ENCODE results near the gene USP2.
"Not testable (repeated sequence)": the region's sequence is repeated elsewhere in the genome, so short reads cannot be mapped to it uniquely, and the experiment has no call there.

USP2 gene

DNA sequence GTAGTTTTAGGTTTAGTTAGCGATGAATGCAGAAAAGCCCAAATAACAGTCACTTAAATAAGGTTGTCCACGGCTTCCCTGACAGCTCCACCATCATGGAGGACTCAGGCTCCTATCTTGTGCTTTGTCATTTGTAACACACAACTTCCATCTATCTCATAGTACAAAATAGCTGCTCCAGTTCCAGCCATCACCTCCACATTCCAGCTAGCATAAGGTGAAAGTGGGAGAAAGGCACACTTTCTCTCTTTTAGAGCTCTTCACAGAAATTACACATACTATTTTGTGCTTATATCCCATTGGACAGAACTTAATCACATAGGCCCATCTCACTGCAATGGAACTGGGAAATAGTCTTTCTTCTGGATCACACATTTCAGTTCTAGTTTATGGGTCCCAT is 32.8 kb upstream of the USP2 start:
- WGBS (ENCODE audit: insufficient coverage): 67% methylated on average over 1 of the region's 2 CpGs
- no peaks in the 10 kb centered on the region for H3K36me3 ChIP-seq (ENCODE audit: control insufficient read depth in 4 of 4, insufficient read depth in 4 of 4, low read length in 3 of 4)
- H3K4me1 ChIP-seq (ENCODE audit: control extremely low read depth in 1 of 4, control insufficient read depth in 4 of 4, insufficient read depth in 4 of 4, low read length in 3 of 4): no peaks in the 10 kb centered on the region
- peaks cover 0 to 6% (median 0%) of the 10 kb centered on the region in 5 experiments for H3K9me3 ChIP-seq (ENCODE audit: control extremely low read depth in 1 of 5, control insufficient read depth in 4 of 5, insufficient read depth in 2 of 5, low read depth in 1 of 5, low read length in 4 of 5)
- H3K4me3 ChIP-seq (ENCODE audit: control insufficient read depth in 1 of 7, extremely low read depth in 1 of 7, insufficient read depth in 4 of 7, low read depth in 2 of 7, low read length in 6 of 7): no peak overlapping the region
- DNase-seq: no peak
- no peaks in the 10 kb centered on the region for H3K27me3 ChIP-seq (replicated peaks in 2 of 5; ENCODE audit: control insufficient read depth in 4 of 5, insufficient read depth in 5 of 5, low read length in 4 of 5)
- POLR2A ChIA-PET: no interaction called here
- CTCF ChIA-PET: no interaction called here
- H3K27ac ChIP-seq (ENCODE audit: insufficient read depth in 1 of 2, low read depth in 1 of 2, low read length in 2 of 2, poor library complexity in 1 of 2, severe bottlenecking in 2 of 2): no peak overlapping the region

DNA sequence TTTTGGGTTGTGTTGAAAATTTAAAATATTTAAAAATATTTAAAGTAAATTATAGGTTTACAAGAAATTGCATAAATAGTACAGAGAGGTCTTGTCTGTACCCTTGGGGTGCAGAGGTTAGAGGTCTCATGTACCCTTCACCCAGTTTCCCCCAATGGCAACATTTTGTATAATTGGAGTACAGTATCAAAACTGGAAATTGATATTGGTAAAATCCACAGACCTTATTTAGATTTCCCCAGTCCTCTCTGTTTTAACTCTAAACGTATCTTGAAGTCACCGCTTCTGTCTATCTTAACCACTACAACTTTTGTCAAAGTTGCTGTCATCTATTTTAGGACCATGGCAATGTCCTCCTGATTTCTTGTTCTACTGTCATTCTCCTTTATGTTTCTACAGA is 30.6 kb upstream of the USP2 start:
- CTCF ChIA-PET: no interaction called here
- WGBS (ENCODE audit: insufficient coverage): 90% methylated on average over 2 of the region's 2 CpGs
- POLR2A ChIA-PET: no interaction called here

DNA sequence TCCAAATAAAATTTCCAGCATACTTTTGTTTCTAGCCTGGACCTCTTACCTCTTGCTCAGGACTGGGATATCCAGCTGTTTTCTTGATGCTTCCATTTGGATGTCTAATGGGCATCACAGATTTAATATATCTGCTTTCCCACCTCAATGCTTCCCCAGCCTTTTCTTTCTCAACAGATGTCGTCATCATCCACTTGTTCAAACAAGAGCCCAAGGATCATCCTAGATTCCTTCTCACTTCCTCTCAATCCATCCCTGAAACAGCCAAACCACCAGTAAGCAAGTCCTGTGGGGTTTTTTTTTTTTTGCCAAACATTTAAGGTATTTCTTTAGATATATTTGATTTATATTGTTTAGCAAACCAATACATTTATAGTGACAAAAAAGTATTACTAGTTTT is 29.0 kb upstream of the USP2 start:
- no peak overlapping the region for H3K27ac ChIP-seq (ENCODE audit: insufficient read depth in 1 of 2, low read depth in 1 of 2, low read length in 2 of 2, poor library complexity in 1 of 2, severe bottlenecking in 2 of 2)
- no peak for DNase-seq
- POLR2A ChIA-PET: no interaction called here
- no peak overlapping the region for H3K4me3 ChIP-seq (ENCODE audit: control insufficient read depth in 1 of 7, extremely low read depth in 1 of 7, insufficient read depth in 4 of 7, low read depth in 2 of 7, low read length in 6 of 7)
- H3K27me3 ChIP-seq (replicated peaks in 2 of 5; ENCODE audit: control insufficient read depth in 4 of 5, insufficient read depth in 5 of 5, low read length in 4 of 5): no peaks in the 10 kb centered on the region
- H3K36me3 ChIP-seq (ENCODE audit: control insufficient read depth in 4 of 4, insufficient read depth in 4 of 4, low read length in 3 of 4): no peaks in the 10 kb centered on the region
- WGBS (ENCODE audit: insufficient coverage): 100% methylated on average over 1 of the region's 1 CpG
- H3K4me1 ChIP-seq (ENCODE audit: control extremely low read depth in 1 of 4, control insufficient read depth in 4 of 4, insufficient read depth in 4 of 4, low read length in 3 of 4): no peaks in the 10 kb centered on the region
- CTCF ChIA-PET: interaction anchor here (1.2 to 1.8 kb wide), 2 partner anchors 12 to 61 kb away, joined by 3 to 4 read pairs; no protein-coding TSS in a partner anchor
- H3K9me3 ChIP-seq (ENCODE audit: control extremely low read depth in 1 of 5, control insufficient read depth in 4 of 5, insufficient read depth in 2 of 5, low read depth in 1 of 5, low read length in 4 of 5): peaks cover 0 to 6% (median 0%) of the 10 kb centered on the region in 5 experiments

More for the DNA sequence above, 30.6 kb upstream of the USP2 start:
- no peaks in the 10 kb centered on the region for H3K36me3 ChIP-seq (ENCODE audit: control insufficient read depth in 4 of 4, insufficient read depth in 4 of 4, low read length in 3 of 4)
- H3K27me3 ChIP-seq (replicated peaks in 2 of 5; ENCODE audit: control insufficient read depth in 4 of 5, insufficient read depth in 5 of 5, low read length in 4 of 5): no peaks in the 10 kb centered on the region
- peaks cover 0 to 6% (median 0%) of the 10 kb centered on the region in 5 experiments for H3K9me3 ChIP-seq (ENCODE audit: control extremely low read depth in 1 of 5, control insufficient read depth in 4 of 5, insufficient read depth in 2 of 5, low read depth in 1 of 5, low read length in 4 of 5)
- no peak overlapping the region for H3K27ac ChIP-seq (ENCODE audit: insufficient read depth in 1 of 2, low read depth in 1 of 2, low read length in 2 of 2, poor library complexity in 1 of 2, severe bottlenecking in 2 of 2)
- no peaks in the 10 kb centered on the region for H3K4me1 ChIP-seq (ENCODE audit: control extremely low read depth in 1 of 4, control insufficient read depth in 4 of 4, insufficient read depth in 4 of 4, low read length in 3 of 4)
- DNase-seq: no peak
- H3K4me3 ChIP-seq (ENCODE audit: control insufficient read depth in 1 of 7, extremely low read depth in 1 of 7, insufficient read depth in 4 of 7, low read depth in 2 of 7, low read length in 6 of 7): no peak overlapping the region

DNA sequence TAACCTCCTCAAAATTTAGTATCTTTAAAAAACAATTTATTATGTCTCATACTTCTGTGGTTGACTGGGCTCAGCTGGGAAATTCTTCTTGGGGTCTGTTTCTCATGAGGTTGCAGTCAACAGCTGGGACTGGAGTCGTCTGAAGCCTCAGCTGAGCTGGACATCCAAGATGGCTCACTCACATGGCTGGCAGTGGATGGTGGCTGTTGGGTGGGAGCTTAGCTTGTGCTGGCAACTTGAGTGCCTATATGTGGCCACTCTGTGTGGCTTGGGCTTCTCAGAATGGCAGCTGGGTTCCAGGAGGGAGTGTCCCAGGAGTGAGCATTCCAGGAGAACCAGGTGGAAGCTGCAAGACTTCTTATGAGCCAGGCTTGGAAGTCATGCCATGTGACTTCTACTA is 28.2 kb upstream of the USP2 start:
- no peak for DNase-seq
- H3K4me1 ChIP-seq (ENCODE audit: control extremely low read depth in 1 of 4, control insufficient read depth in 4 of 4, insufficient read depth in 4 of 4, low read length in 3 of 4): no peaks in the 10 kb centered on the region
- H3K4me3 ChIP-seq (ENCODE audit: control insufficient read depth in 1 of 7, extremely low read depth in 1 of 7, insufficient read depth in 4 of 7, low read depth in 2 of 7, low read length in 6 of 7): no peak overlapping the region
- ChIA-PET CTCF (interaction anchor here (1.8 kb wide), 1 partner anchor 61 kb away, joined by 4 read pairs; no protein-coding TSS in a partner anchor), POLR2A (no interaction called here)
- no peak overlapping the region for H3K27ac ChIP-seq (ENCODE audit: insufficient read depth in 1 of 2, low read depth in 1 of 2, low read length in 2 of 2, poor library complexity in 1 of 2, severe bottlenecking in 2 of 2)
- H3K27me3 ChIP-seq (replicated peaks in 2 of 5; ENCODE audit: control insufficient read depth in 4 of 5, insufficient read depth in 5 of 5, low read length in 4 of 5): no peaks in the 10 kb centered on the region
- no peaks in the 10 kb centered on the region for H3K36me3 ChIP-seq (ENCODE audit: control insufficient read depth in 4 of 4, insufficient read depth in 4 of 4, low read length in 3 of 4)
- H3K9me3 ChIP-seq (ENCODE audit: control extremely low read depth in 1 of 5, control insufficient read depth in 4 of 5, insufficient read depth in 2 of 5, low read depth in 1 of 5, low read length in 4 of 5): peaks cover 0 to 6% (median 0%) of the 10 kb centered on the region in 5 experiments
- WGBS (ENCODE audit: insufficient coverage): 100% methylated on average over 1 of the region's 1 CpG

DNA sequence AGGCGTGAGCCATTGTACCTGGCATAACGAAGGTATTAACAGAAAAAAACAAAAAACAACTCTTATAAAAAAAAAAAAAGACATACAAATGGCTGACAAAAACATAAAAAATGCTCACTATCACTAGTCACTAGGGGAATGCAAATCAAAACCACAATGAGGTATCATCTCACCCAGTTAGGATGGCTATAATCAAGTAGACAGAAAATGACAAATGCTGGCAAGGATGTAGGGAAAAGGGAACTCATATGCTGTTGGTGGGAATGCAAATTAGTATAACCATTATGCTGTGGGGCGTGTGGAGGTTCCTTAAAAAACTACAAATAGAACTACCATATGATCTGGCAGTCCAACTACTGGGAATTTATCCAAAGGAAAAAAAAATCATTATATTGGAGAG is 24.5 kb upstream of the USP2 start:
- Histone ChIP-seq H3K36me3 (ENCODE audit: control insufficient read depth in 4 of 4, insufficient read depth in 4 of 4, low read length in 3 of 4) (no peaks in the 10 kb centered on the region), H3K27me3 (replicated peaks in 2 of 5; ENCODE audit: control insufficient read depth in 4 of 5, insufficient read depth in 5 of 5, low read length in 4 of 5) (no peaks in the 10 kb centered on the region), H3K9me3 (ENCODE audit: control extremely low read depth in 1 of 5, control insufficient read depth in 4 of 5, insufficient read depth in 2 of 5, low read depth in 1 of 5, low read length in 4 of 5) (peaks cover 0 to 4% (median 0%) of the 10 kb centered on the region in 5 experiments), H3K27ac (ENCODE audit: insufficient read depth in 1 of 2, low read depth in 1 of 2, low read length in 2 of 2, poor library complexity in 1 of 2, severe bottlenecking in 2 of 2) (no peak overlapping the region), H3K4me3 (ENCODE audit: control insufficient read depth in 1 of 7, extremely low read depth in 1 of 7, insufficient read depth in 4 of 7, low read depth in 2 of 7, low read length in 6 of 7) (no peak overlapping the region), H3K4me1 (ENCODE audit: control extremely low read depth in 1 of 4, control insufficient read depth in 4 of 4, insufficient read depth in 4 of 4, low read length in 3 of 4) (no peaks in the 10 kb centered on the region)
- POLR2A ChIA-PET: no interaction called here
- CTCF ChIA-PET: interaction anchor here (1.2 to 1.4 kb wide), 2 partner anchors 14 to 27 kb away, joined by 3 read pairs; no protein-coding TSS in a partner anchor
- no peak for DNase-seq
- WGBS (ENCODE audit: insufficient coverage): 100% methylated on average over 2 of the region's 3 CpGs

DNA sequence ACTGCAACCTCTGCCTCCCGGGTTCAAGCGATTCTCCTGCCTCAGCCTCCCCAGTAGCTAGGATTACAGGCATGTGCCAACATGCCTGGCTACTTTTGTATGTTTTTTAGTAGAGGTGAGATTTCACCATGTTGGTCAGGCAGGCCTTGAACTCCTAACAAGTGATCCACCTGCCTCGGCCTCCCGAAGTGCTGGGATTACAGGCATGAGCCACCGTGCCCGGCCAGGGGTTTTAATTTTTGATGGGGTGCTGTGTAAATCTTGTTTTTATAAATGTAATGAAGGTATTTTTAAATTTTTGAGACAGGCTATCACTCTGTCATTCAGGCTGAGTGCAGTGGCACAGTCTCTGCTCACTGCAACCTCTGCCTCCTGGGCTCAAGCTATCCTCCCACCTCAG is 24.0 kb upstream of the USP2 start:
- CTCF ChIA-PET: interaction anchor here (1.2 kb wide), 1 partner anchor 14 kb away, joined by 3 read pairs; no protein-coding TSS in a partner anchor
- POLR2A ChIA-PET: not testable (repeated sequence)

DNA sequence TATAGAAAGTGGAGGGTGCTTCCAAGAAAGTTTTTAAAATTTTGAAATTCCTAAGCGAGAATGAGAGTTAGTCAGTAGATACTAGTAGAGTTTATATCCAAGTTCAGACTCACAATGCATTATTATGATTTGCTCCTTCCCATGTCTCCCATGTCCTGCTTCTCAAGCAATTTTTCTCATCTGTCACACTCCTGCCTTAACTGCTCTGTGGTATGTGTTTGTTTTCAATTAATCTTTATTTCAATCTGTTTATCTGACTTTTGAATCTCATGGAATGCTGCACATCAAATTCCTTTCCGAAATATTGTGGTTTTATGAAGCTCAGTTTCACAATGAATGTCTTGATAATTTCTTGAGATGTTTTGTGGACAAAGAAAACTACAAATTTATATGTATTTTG is 23.4 kb upstream of the USP2 start:
- ChIA-PET CTCF (no interaction called here), POLR2A (no interaction called here)
- Histone ChIP-seq H3K4me1 (ENCODE audit: control extremely low read depth in 1 of 4, control insufficient read depth in 4 of 4, insufficient read depth in 4 of 4, low read length in 3 of 4) (no peaks in the 10 kb centered on the region), H3K27me3 (replicated peaks in 2 of 5; ENCODE audit: control insufficient read depth in 4 of 5, insufficient read depth in 5 of 5, low read length in 4 of 5) (no peaks in the 10 kb centered on the region), H3K36me3 (ENCODE audit: control insufficient read depth in 4 of 4, insufficient read depth in 4 of 4, low read length in 3 of 4) (no peaks in the 10 kb centered on the region), H3K9me3 (ENCODE audit: control extremely low read depth in 1 of 5, control insufficient read depth in 4 of 5, insufficient read depth in 2 of 5, low read depth in 1 of 5, low read length in 4 of 5) (peaks cover 0 to 6% (median 2%) of the 10 kb centered on the region in 5 experiments), H3K27ac (ENCODE audit: insufficient read depth in 1 of 2, low read depth in 1 of 2, low read length in 2 of 2, poor library complexity in 1 of 2, severe bottlenecking in 2 of 2) (no peak overlapping the region), H3K4me3 (ENCODE audit: control insufficient read depth in 1 of 7, extremely low read depth in 1 of 7, insufficient read depth in 4 of 7, low read depth in 2 of 7, low read length in 6 of 7) (no peak overlapping the region)
- no peak for DNase-seq
- 100% methylated on average over 1 of the region's 2 CpGs for WGBS (ENCODE audit: insufficient coverage)

More for the DNA sequence above, 24.0 kb upstream of the USP2 start:
- not testable (repeated sequence) for H3K4me3 ChIP-seq (ENCODE audit: control insufficient read depth in 1 of 7, extremely low read depth in 1 of 7, insufficient read depth in 4 of 7, low read depth in 2 of 7, low read length in 6 of 7); H3K9me3 ChIP-seq (ENCODE audit: control extremely low read depth in 1 of 5, control insufficient read depth in 4 of 5, insufficient read depth in 2 of 5, low read depth in 1 of 5, low read length in 4 of 5); H3K4me1 ChIP-seq (ENCODE audit: control extremely low read depth in 1 of 4, control insufficient read depth in 4 of 4, insufficient read depth in 4 of 4, low read length in 3 of 4); DNase-seq; H3K36me3 ChIP-seq (ENCODE audit: control insufficient read depth in 4 of 4, insufficient read depth in 4 of 4, low read length in 3 of 4); H3K27me3 ChIP-seq (replicated peaks in 2 of 5; ENCODE audit: control insufficient read depth in 4 of 5, insufficient read depth in 5 of 5, low read length in 4 of 5); H3K27ac ChIP-seq (ENCODE audit: insufficient read depth in 1 of 2, low read depth in 1 of 2, low read length in 2 of 2, poor library complexity in 1 of 2, severe bottlenecking in 2 of 2)
- 95% methylated on average over 3 of the region's 6 CpGs for WGBS (ENCODE audit: insufficient coverage)
